Measurements from ENCODE around the gene OR2L5.

DNA sequence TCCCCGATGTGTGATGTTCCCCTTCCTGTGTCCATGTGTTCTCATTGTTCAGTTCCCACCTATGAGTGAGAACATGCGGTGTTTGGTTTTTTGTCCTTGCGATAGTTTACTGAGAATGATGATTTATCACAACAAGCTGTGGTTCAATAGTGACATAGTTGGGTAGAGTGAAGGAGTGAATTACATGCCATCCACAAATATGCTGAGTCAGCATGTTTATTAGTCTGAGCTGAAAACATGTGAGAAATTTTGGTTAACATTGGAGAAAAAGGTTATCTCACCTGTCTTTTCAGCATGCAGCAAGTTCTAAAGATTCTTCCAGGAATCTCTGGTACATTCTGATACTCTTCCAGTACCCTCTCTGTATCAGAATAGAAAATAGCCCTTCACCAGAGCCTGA, 52.1 kb downstream of the OR2L5 start:
- TF ChIP-seq, protein P1, sequence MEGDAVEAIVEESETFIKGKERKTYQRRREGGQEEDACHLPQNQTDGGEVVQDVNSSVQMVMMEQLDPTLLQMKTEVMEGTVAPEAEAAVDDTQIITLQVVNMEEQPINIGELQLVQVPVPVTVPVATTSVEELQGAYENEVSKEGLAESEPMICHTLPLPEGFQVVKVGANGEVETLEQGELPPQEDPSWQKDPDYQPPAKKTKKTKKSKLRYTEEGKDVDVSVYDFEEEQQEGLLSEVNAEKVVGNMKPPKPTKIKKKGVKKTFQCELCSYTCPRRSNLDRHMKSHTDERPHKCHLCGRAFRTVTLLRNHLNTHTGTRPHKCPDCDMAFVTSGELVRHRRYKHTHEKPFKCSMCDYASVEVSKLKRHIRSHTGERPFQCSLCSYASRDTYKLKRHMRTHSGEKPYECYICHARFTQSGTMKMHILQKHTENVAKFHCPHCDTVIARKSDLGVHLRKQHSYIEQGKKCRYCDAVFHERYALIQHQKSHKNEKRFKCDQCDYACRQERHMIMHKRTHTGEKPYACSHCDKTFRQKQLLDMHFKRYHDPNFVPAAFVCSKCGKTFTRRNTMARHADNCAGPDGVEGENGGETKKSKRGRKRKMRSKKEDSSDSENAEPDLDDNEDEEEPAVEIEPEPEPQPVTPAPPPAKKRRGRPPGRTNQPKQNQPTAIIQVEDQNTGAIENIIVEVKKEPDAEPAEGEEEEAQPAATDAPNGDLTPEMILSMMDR (IDR thresholded peaks at IDR 0.05), result no peak
- no peak for TF ChIP-seq POLR2A (IDR thresholded peaks at IDR 0.05)
